PFSK-1 (cell line): ENCODE data around the gene PPID.

Source experiments
- SIN3A ChIP-seq: IDR thresholded peaks from 2 replicates; pipeline ENCODE4 v1.6.1; 2012; ENCODE audit warnings: mild to moderate bottlenecking, low read length, moderate library complexity, borderline replicate concordance; ENCODE audit not compliant: insufficient read depth
- TAF1 ChIP-seq: IDR thresholded peaks from 2 replicates; pipeline ENCODE4 v1.6.1; 2012; ENCODE audit warnings: low read length, control low read depth, borderline replicate concordance; ENCODE audit not compliant: insufficient read depth
- TF ChIP-seq, protein P1 (sequence below), 2 experiments: IDR thresholded peaks; 2 replicates each; pipeline versions ENCODE4 v1.6.1 to v1.8.0; 2011 to 2012; ENCODE audit warnings: low read depth in 2 of 2, low read length in 2 of 2, control low read depth in 1 of 2, inconsistent platforms in 1 of 2, mild to moderate bottlenecking in 1 of 2, moderate library complexity in 1 of 2; ENCODE audit not compliant: insufficient read depth in 1 of 2

DNA sequence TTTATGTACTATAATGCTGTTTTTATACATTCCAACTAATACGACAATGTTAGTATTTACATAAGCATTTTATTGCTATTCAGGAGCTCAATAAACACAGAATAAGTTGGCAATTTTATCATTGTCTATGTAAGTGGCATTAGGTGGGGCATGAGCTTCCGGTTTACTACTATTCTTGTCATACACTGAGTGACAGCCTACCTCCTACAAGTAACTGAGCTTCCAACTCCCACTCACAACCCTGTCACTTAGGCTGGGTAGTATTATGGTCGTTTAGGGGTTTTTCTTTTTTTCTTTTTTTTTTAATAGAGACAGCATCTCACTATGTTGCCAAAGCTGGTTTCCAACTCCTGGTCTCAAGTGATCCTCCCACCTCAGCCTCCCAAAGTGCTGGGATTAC is 7.4 kb downstream of the PPID start:
- no peak for TF ChIP-seq TAF1
- TF ChIP-seq, protein P1, sequence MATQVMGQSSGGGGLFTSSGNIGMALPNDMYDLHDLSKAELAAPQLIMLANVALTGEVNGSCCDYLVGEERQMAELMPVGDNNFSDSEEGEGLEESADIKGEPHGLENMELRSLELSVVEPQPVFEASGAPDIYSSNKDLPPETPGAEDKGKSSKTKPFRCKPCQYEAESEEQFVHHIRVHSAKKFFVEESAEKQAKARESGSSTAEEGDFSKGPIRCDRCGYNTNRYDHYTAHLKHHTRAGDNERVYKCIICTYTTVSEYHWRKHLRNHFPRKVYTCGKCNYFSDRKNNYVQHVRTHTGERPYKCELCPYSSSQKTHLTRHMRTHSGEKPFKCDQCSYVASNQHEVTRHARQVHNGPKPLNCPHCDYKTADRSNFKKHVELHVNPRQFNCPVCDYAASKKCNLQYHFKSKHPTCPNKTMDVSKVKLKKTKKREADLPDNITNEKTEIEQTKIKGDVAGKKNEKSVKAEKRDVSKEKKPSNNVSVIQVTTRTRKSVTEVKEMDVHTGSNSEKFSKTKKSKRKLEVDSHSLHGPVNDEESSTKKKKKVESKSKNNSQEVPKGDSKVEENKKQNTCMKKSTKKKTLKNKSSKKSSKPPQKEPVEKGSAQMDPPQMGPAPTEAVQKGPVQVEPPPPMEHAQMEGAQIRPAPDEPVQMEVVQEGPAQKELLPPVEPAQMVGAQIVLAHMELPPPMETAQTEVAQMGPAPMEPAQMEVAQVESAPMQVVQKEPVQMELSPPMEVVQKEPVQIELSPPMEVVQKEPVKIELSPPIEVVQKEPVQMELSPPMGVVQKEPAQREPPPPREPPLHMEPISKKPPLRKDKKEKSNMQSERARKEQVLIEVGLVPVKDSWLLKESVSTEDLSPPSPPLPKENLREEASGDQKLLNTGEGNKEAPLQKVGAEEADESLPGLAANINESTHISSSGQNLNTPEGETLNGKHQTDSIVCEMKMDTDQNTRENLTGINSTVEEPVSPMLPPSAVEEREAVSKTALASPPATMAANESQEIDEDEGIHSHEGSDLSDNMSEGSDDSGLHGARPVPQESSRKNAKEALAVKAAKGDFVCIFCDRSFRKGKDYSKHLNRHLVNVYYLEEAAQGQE (IDR thresholded peaks at IDR 0.05; ENCODE audit: insufficient read depth in 1 of 2, low read depth in 2 of 2, low read length in 2 of 2) = no peak
- TF ChIP-seq SIN3A = no peak
